ENCODE results near the gene NOTUM.

The NOTUM gene

DNA sequence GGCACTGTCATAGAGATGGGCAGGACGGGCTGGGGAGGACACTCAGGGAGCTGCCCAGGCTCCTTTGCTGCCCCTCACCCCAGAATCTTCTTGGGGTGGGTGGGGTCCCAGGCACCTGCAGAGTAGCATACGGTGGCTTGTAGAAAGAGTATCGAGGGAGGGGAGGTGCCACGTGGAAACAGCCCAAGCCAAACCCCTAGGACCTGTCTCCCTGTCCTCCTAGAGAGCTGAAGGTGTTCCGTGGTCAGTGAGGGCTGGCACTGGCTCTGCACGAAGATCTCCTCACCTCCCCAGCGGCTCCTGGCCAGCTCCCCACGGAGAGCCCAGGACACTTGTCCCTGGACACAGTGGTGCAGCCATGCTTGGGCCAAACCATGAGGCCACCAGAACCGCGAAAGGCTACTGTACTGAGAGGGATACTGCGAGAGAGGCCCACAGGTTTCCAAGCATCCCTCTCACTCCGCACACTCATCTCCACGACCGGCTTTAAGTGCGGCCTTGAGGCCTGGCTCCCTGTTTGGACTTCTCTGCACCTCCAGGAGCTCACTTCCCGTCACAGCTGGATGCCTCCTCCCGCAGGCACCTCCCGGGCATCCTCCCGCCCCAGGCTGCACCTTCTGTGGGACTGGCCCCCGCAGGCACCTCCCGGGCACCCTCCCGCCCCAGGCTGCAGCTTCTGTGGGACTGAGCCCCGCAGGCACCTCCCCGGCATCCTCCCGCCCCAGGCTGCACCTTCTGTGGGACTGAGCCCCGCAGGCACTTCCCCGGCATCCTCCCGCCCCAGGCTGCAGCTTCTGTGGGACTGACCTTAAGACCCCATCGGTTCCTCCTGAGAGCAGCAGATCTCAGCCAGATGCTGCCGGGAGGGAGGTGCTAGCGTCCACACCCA is 31.5 kb downstream of the NOTUM start:
- H3K27ac ChIP-seq (ENCODE audit: low read length), result no peak overlapping the region
- peaks cover 0 to 13% of the 10 kb centered on the region in 2 donors for H3K36me3 ChIP-seq (ENCODE audit: control insufficient read depth in 1 of 2, insufficient read depth in 2 of 2, low read length in 2 of 2)
- H3K4me3 ChIP-seq (ENCODE audit: low read depth in 1 of 2, low read length in 2 of 2), result no peak overlapping the region
- H3K9me3 ChIP-seq (ENCODE audit: control insufficient read depth in 1 of 2, low read length in 2 of 2), result no peaks in the 10 kb centered on the region
- no peaks in the 10 kb centered on the region for H3K27me3 ChIP-seq (ENCODE audit: low read depth, low read length)
- H3K4me1 ChIP-seq (ENCODE audit: control insufficient read depth in 1 of 2, insufficient read depth in 2 of 2, low read length in 2 of 2), result peaks cover 4 to 30% of the 10 kb centered on the region in 2 donors

DNA sequence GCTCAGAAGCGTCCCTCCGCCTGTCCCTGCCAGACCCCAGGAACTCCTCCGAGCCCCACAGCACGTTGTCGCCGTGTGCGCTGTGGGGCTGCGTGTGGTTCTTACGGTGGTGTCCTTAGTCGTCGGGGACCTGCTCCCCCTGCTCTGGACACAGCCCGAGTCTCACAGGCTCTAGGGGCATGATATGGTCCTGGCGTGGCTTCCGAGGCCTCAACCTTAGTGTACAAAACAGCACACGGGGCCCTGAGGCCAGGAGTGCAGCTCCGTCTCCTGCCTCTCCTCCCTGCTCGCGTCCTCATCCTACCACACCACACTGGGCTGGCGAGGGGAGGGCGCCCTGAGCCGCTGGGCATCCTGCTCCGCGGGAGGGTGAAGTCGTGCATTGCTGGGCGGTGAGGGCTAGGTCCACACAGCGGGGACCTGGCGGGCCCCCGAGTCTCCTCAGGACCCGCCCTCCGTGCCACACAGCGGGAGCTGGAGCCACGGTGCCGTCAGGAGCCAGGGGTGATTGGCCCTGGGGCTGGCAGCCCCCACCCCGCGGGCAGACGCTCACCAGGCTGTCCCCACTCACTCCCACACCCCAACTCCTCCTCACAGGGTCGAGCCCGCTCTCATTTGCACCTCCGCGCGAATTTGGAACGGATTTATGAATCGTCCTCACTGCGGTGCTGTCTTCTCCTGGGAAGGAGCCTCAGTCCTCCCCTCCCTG is 32.3 kb downstream of the NOTUM start:
- no peaks in the 10 kb centered on the region for H3K27me3 ChIP-seq (ENCODE audit: low read depth, low read length)
- no peaks in the 10 kb centered on the region for H3K9me3 ChIP-seq (ENCODE audit: control insufficient read depth in 1 of 2, low read length in 2 of 2)
- H3K36me3 ChIP-seq (ENCODE audit: control insufficient read depth in 1 of 2, insufficient read depth in 2 of 2, low read length in 2 of 2), result peaks cover 0 to 13% of the 10 kb centered on the region in 2 donors
- peak overlapping the region in 1 of 2 donors; percentile 66 for H3K4me3 ChIP-seq (ENCODE audit: low read depth in 1 of 2, low read length in 2 of 2)
- peaks cover 12 to 38% of the 10 kb centered on the region in 2 donors for H3K4me1 ChIP-seq (ENCODE audit: control insufficient read depth in 1 of 2, insufficient read depth in 2 of 2, low read length in 2 of 2)
- H3K27ac ChIP-seq (ENCODE audit: low read length), result no peak overlapping the region

DNA sequence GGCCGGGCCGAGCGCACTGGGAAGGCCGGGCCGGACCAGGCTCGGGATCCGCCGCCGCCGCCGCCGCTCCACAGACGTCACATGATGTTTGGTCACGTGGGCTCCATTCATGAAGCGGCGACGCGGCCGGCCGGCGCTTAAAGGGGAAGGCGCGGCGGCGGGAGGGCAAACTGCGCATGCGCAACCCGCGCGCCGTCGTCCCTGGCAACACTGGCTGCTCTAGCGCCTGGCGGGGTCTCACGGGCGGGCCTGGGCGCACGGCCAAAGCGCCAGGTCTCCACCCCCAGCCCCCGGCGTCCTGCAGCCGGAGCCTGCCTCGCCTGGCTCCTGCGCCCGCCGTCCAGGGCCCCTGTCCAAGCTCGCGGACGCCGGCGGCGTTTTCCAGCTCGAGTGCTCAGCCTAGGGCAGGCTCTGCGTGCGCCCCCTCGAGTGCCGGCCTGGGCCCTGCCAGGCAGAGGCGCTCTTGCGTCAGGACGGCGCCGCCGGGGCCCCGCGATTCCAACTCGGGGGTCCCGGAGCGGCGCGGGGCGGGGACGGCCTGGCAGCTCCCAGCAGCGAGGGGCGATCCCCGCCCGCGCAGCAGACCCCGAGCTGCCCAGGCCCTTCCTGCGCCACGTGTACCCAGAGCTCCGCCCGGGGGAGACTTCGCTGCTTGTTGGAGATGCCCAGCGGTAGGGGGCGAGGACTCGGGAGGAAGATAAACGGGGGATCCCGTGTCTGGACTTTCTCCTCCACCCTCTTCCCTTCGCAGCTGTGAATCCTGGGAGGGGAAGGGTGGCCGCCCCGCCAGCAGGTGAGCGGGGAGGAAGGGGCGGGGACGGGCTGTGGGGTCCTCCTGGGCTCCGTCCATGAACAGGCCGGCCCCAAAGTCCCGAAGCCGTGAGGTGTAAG is 33.1 kb downstream of the NOTUM start, which contains the start of gene MAFG:
Gene MAFG, minus strand, starts transcription at position 83 of the 891 bp plus-strand sequence. CDS start 4,550 bp downstream, outside the sequence.
- H3K27me3 ChIP-seq (ENCODE audit: low read depth, low read length), result no peaks in the 10 kb centered on the region
- no peaks in the 10 kb centered on the region for H3K9me3 ChIP-seq (ENCODE audit: control insufficient read depth in 1 of 2, low read length in 2 of 2)
- H3K4me1 ChIP-seq (ENCODE audit: control insufficient read depth in 1 of 2, insufficient read depth in 2 of 2, low read length in 2 of 2), result peaks cover 13 to 46% of the 10 kb centered on the region in 2 donors
- peak within 1 kb of the TSS; percentile 80 for H3K27ac ChIP-seq (ENCODE audit: low read length)
- H3K36me3 ChIP-seq (ENCODE audit: control insufficient read depth in 1 of 2, insufficient read depth in 2 of 2, low read length in 2 of 2), result peaks cover 0 to 13% of the 10 kb centered on the region in 2 donors
- peak within 1 kb of the TSS; percentile 53 to 92 for H3K4me3 ChIP-seq (ENCODE audit: low read depth in 1 of 2, low read length in 2 of 2)

DNA sequence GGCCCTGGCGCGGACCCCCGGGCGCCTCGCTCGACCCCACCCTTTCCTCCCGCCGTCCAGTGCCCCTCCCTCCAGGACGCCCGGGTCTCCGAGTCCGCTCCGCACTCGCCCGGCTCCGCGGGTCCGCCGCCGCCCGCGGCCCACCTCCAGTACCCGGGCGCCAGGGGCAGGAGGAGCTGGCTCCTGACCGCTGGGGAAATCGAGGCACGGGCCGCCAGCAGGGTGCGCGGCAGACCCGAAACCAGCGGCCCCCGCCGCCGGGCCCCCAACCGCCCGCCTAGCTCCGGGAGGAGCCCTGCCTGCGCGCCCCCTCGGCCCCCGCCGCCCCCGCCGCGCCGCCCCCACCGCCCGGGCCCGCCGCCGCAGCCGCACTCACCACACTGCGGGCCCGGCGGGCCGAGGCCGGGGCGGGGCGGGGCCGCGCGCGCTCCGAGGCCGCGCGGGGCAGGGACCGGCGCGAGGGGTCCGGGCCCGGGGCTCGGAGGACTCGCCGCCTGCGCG is 33.8 kb downstream of the NOTUM start:
- Histone ChIP-seq H3K27me3 (ENCODE audit: low read depth, low read length) (no peaks in the 10 kb centered on the region), H3K4me3 (ENCODE audit: low read depth in 1 of 2, low read length in 2 of 2) (peak overlapping the region; percentile 53 to 92), H3K9me3 (ENCODE audit: control insufficient read depth in 1 of 2, low read length in 2 of 2) (no peaks in the 10 kb centered on the region), H3K27ac (ENCODE audit: low read length) (peak overlapping the region; percentile 80), H3K4me1 (ENCODE audit: control insufficient read depth in 1 of 2, insufficient read depth in 2 of 2, low read length in 2 of 2) (peaks cover 13 to 53% of the 10 kb centered on the region in 2 donors), H3K36me3 (ENCODE audit: control insufficient read depth in 1 of 2, insufficient read depth in 2 of 2, low read length in 2 of 2) (peaks cover 0 to 20% of the 10 kb centered on the region in 2 donors)

DNA sequence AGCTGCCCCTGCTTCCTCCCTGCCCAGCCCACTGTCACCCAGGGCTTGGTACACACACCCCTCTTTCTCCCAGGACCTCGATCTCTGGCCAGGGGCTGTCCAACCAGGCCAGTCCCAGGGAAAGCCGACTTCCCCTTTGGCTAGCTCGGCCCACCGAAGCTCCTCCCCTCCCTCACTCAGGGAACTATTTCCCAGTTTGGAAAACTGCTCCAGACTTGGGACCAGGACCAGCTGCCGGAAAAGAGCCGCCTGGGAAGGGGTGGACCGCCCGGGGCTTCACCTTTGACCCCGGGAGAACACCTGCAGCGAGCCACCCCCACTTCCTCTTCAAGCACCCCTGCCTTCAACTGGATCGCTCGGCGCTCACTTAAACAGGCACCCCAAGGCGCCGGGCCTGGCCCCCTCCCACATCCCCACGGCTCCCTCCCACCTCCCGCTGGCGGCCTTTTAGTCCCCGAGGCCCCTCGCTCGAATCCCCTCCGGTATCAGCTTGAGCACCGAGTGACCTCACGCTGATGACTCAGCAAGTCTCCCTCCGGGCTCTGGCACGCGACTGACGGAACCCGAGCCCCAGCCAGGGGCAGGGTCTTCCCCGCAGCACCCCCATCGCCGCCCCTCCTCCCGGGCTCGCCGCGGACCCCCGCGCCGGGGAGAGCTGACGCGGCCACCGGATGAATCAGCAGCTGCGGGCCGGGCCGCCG is 34.4 kb downstream of the NOTUM start:
- Histone ChIP-seq H3K36me3 (ENCODE audit: control insufficient read depth in 1 of 2, insufficient read depth in 2 of 2, low read length in 2 of 2) (peaks cover 0 to 25% of the 10 kb centered on the region in 2 donors), H3K27me3 (ENCODE audit: low read depth, low read length) (no peaks in the 10 kb centered on the region), H3K4me3 (ENCODE audit: low read depth in 1 of 2, low read length in 2 of 2) (peak overlapping the region; percentile 53 to 92), H3K27ac (ENCODE audit: low read length) (peak overlapping the region; percentile 80), H3K4me1 (ENCODE audit: control insufficient read depth in 1 of 2, insufficient read depth in 2 of 2, low read length in 2 of 2) (peaks cover 13 to 59% of the 10 kb centered on the region in 2 donors), H3K9me3 (ENCODE audit: control insufficient read depth in 1 of 2, low read length in 2 of 2) (no peaks in the 10 kb centered on the region)

DNA sequence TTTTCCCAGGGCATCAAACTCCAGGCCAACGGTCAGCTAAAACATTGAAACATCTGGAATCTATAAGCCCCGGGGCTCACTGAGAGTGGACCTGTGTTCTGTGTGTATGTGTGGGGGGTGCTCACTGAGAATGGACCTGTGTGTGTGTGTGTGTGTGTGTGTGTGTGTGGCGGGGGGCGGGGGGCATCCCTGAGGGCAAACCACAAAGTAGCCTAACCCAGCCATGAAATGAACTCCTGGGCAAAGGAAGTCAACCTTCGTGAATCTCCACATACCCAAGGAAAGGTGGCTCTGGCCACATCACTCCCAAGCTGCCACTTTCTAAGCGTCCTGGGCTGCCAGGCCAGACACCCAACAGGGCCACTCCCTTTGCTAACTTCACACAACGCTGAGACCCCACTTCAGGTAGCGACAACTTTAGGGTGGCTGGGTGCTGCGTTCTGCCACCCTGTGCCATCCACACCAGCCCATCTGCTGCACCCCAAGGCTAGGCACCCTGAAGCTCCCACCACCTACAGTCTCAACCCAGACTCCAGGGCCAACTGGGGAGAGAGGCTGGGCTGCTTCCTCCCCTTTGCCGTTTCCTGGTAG is 35.0 kb downstream of the NOTUM start:
- H3K4me3 ChIP-seq (ENCODE audit: low read depth in 1 of 2, low read length in 2 of 2), result peak overlapping the region; percentile 53 to 92
- H3K27ac ChIP-seq (ENCODE audit: low read length), result peak overlapping the region; percentile 80
- peaks cover 13 to 61% of the 10 kb centered on the region in 2 donors for H3K4me1 ChIP-seq (ENCODE audit: control insufficient read depth in 1 of 2, insufficient read depth in 2 of 2, low read length in 2 of 2)
- H3K27me3 ChIP-seq (ENCODE audit: low read depth, low read length), result no peaks in the 10 kb centered on the region
- no peaks in the 10 kb centered on the region for H3K9me3 ChIP-seq (ENCODE audit: control insufficient read depth in 1 of 2, low read length in 2 of 2)
- peaks cover 0 to 29% of the 10 kb centered on the region in 2 donors for H3K36me3 ChIP-seq (ENCODE audit: control insufficient read depth in 1 of 2, insufficient read depth in 2 of 2, low read length in 2 of 2)

DNA sequence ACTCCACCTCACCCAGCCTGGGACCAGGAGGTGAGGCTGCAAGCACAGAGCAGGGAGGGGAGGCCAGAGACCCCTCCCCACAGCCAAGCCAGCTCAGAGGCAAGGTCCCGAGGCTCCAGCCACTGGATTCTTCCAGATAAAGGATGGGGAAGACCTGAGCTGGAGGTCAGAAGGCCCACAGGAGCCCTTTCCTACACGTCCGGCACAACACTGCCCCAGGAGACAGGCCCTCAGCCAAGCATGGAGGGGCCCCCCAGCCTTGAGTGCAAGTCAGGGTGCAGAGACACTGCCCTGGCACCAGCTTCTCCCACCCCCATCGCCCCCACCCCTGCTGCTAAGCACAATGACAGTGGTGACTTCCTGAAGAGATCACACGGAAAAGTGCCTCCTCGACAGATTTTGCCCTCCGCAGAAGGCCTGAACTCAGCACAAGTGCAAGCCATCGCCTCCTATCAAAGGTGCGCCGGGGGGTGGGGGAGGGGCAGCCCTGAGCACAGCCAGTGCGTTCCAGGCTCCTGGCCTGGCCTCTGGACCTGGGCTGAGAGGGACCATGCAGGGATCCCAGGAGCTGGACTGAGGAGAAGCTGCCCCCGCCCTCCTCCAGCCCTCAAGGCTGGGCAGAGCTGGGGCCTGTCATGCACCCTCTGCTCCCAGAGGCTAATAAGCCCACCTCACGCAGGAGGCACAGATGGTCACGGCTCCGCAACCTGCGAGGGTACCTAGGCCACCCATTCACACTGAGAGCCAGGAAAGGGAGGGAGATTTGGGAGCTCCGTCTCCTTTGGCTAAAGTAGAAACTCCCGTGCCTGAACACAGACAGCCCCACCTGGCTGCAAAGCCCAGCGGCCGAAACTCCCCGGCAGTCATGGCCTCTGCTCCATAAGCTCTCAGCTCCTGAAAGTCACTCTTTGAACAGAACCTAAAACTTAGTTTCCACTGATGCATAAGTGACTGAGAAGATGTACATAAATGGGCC is 36.1 kb downstream of the NOTUM start:
- peak overlapping the region in 1 of 2 donors; percentile 25 for H3K4me3 ChIP-seq (ENCODE audit: low read depth in 1 of 2, low read length in 2 of 2)
- H3K4me1 ChIP-seq (ENCODE audit: control insufficient read depth in 1 of 2, insufficient read depth in 2 of 2, low read length in 2 of 2), result peaks cover 13 to 70% of the 10 kb centered on the region in 2 donors
- no peak overlapping the region for H3K27ac ChIP-seq (ENCODE audit: low read length)

DNA sequence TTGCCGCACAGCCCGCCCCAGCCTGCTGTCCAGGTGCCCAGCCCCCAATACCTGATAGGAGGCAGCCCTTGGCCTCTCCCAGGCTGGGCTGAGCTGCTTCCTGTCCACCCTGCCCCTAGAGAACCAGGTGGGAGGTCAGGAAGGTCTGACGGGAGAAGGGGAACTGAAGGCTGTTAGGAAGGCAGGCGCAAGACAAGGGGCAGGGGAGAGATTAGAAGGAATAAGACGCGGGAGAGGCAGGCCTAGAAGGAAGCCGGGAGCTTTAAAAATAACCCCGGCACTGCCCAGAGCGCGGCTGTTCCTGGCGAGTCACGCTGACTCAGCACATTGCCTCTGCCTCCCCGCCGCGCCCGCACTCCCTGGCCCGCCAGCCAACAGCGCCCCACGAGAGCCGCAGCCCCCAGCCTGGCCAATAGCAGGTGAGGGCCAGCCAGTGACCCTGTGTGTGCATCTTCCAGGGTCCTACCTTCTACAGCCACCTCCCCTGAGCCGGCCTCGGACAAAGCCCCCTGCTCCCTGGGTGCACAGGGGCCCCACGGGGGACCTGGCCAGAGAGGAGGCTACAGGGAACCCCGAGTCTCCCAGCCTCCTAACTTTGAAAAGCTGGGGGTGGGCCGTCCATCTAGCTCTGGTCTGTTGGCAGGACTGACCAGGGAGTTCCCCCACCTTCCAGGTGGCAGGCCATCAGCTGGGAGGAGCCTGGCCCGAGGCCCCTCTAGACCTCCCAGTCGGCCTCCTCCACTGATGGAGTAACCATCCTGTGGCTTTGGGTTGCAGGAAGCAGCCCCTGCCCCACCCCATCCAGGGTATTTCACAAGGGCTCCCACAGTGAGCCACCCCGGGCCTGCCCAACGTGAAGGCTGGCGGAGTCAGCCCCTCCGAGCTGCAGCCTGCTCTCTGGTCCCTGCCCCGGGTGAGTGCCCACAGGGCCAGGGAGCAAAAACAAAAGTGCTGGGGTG is 37.4 kb downstream of the NOTUM start:
- H3K27me3 ChIP-seq (ENCODE audit: low read depth, low read length), result no peaks in the 10 kb centered on the region
- peaks cover 17 to 68% of the 10 kb centered on the region in 2 donors for H3K4me1 ChIP-seq (ENCODE audit: control insufficient read depth in 1 of 2, insufficient read depth in 2 of 2, low read length in 2 of 2)
- H3K9me3 ChIP-seq (ENCODE audit: control insufficient read depth in 1 of 2, low read length in 2 of 2), result no peaks in the 10 kb centered on the region
- H3K4me3 ChIP-seq (ENCODE audit: low read depth in 1 of 2, low read length in 2 of 2), result peak overlapping the region; percentile 16 to 44
- no peak overlapping the region for H3K27ac ChIP-seq (ENCODE audit: low read length)
- peaks cover 6 to 41% of the 10 kb centered on the region in 2 donors for H3K36me3 ChIP-seq (ENCODE audit: control insufficient read depth in 1 of 2, insufficient read depth in 2 of 2, low read length in 2 of 2)

More for the DNA sequence above, 36.1 kb downstream of the NOTUM start:
- peaks cover 0 to 40% of the 10 kb centered on the region in 2 donors for H3K36me3 ChIP-seq (ENCODE audit: control insufficient read depth in 1 of 2, insufficient read depth in 2 of 2, low read length in 2 of 2)
- no peaks in the 10 kb centered on the region for H3K27me3 ChIP-seq (ENCODE audit: low read depth, low read length)
- no peaks in the 10 kb centered on the region for H3K9me3 ChIP-seq (ENCODE audit: control insufficient read depth in 1 of 2, low read length in 2 of 2)
